GM13976 (cell line): ENCODE results near the gene ARHGAP6.
A peak's percentile ranks its signal among the peaks of the same experiment; 100 is the strongest.

Experiments used
- DNase-seq: peaks from one replicate; pipeline ENCODE4 v3.0.0; 2012; ENCODE audit warnings: low spot score
- in situ Hi-C: fragments of 300-500 bp; cut with MboI; formaldehyde crosslinking; loops from one replicate; pipeline ENCODE4 v1.12.0; 2022; ENCODE audit warnings: low sequenced_read_pairs, mixed read lengths, inconsistent platforms; ENCODE audit not compliant: unreplicated experiment
- TF ChIP-seq, protein P1 (sequence below): IDR thresholded peaks from 2 replicates; pipeline ENCODE4 v1.5.1; 2012; ENCODE audit warnings: borderline replicate concordance, mild to moderate bottlenecking; ENCODE audit not compliant: insufficient read depth; ENCODE audit errors: extremely low read depth, missing control alignments, control extremely low read depth

ARHGAP6 gene

DNA sequence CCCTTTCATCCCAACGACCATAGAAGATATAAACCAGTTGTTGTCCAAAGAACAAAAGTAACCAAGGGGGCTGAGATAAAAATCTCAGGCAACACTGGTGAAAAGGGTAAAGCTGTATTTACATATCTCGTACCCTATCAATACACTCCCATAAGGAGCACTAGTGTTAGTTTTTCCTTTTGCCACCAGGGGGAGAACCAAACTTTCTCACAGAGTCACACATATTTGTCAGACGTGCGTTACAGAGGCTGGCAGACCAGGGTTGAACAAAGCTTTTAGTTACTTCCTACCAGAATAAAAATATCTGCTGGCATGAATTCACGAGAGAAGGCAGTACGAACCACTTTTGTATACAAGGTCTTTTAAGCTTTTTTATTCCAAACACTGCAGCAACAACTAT is 284.3 kb downstream of the ARHGAP6 start:
- peak; percentile 9 for DNase-seq
- in situ Hi-C loops, result no loop called here
- TF ChIP-seq, protein P1, sequence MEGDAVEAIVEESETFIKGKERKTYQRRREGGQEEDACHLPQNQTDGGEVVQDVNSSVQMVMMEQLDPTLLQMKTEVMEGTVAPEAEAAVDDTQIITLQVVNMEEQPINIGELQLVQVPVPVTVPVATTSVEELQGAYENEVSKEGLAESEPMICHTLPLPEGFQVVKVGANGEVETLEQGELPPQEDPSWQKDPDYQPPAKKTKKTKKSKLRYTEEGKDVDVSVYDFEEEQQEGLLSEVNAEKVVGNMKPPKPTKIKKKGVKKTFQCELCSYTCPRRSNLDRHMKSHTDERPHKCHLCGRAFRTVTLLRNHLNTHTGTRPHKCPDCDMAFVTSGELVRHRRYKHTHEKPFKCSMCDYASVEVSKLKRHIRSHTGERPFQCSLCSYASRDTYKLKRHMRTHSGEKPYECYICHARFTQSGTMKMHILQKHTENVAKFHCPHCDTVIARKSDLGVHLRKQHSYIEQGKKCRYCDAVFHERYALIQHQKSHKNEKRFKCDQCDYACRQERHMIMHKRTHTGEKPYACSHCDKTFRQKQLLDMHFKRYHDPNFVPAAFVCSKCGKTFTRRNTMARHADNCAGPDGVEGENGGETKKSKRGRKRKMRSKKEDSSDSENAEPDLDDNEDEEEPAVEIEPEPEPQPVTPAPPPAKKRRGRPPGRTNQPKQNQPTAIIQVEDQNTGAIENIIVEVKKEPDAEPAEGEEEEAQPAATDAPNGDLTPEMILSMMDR, result peak; percentile 52

DNA sequence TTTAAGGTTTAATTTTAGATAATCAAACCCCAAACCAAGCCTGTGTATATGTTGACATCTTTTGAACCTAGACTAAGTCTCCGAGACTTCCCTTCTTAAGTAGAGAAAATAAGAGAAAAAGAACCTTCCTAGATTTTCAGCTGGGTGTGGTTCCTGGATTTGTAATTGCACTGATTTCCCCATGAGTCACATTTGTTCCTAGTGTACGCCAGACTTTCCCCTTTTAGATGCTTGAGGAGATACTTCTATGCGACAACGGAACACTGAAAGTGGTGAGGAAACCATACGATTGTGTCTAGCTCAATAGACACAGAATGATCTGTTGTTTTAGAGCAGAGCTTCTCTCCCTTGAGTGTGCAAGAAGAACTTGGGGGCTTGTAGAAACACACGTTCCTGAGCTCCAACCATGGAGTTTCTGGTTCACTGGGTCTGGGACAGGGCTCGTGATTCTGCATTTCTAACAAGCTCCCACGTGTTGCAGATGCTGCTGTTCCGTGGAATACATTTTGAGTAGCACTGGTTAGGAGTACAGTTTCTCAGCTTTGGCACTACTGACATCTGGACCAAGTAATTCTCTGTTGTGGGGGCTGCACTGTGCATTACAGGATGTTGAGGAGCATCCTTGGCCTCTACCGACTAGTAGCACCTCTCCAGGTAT is 285.4 kb downstream of the ARHGAP6 start:
- DNase-seq, result no peak
- in situ Hi-C loops, result no loop called here
- TF ChIP-seq, protein P1, result no peak

DNA sequence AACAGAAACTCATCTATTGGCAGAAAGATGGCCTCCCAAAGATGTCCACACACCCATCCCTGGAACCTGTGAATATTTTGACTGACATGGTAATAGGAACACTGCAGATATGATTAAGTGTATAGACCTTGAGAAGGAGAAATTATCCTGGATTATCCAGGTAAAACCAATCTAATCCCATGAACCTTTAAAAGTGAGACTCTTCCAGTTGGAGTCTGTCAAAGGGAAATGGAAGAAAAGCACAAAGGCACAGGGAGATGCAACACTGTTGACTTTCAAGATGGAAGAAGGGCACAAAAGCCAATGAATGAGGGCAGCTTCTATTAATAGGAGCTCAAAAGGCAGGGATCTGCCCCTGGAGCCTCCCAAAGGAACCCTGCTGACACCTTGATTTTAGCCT is 289.6 kb downstream of the ARHGAP6 start:
- TF ChIP-seq, protein P1, result no peak
- in situ Hi-C loops, result no loop called here
- no peak for DNase-seq

DNA sequence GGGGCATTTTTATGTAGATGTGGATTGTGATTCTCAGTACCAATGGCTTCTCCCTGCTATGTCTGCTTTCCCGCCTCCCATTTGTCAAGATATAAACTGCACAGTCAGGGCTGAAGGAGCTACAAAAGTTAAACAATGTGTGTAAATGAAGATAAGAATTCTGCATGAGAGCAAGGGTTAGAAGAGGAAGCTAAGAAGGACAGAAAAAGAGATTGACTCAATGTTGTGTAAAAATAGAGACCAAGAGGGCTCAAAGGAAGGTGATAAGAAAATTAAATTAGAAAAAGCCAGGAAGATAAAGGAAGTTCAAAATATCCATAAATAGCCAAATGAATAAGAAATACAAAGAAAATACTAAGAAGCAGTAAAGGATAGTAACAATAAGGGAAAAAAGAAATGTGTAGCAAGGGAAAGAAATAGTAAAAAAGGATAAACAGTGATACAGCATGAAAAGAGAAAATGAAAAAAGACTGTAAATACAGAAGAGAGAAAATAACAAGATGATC is 290.1 kb downstream of the ARHGAP6 start:
- in situ Hi-C loops, result no loop called here
- no peak for DNase-seq
- TF ChIP-seq, protein P1, result no peak

DNA sequence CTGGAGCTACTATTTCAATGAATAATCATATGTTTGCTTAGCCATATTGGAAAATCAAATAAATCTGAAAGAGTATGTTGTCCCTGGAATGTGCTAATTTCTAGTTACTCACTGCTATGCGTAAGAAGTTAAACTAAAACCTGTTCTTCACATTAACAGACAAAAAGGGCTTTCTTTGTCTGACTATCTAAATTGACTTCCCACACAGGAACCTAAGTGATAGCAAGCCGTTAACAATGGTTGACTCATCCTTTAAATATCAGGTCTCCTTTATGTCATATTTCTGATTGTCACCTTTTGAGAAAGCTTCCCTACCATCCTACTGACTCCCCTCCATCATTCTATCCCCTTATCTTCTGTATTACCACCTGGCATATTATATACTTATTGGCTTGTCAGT is 291.1 kb downstream of the ARHGAP6 start:
- TF ChIP-seq, protein P1, result no peak
- in situ Hi-C loops, result no loop called here
- no peak for DNase-seq

DNA sequence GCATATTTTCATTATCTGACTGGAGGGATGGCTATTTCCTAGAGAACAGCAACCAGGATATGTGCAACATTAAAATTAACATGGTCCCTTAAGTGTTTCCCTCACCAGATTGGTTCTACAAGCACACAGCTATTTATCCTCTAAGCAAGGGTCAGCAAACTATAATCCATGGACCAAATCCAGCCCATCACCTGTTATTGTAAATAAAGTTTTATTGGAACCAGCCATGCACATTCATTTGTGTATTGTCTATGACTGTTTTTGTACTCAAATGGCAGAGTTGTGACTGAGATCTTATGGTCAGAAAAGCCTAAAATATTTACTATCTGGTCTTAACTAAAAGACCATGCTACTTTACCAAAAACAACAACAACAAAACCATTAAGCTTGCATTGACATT is 294.6 kb downstream of the ARHGAP6 start:
- in situ Hi-C loops, result no loop called here
- TF ChIP-seq, protein P1, result no peak
- DNase-seq, result no peak
